RWPE2 (cell line): ENCODE data around the gene HOMER1.

Experiments
- ATAC-seq: fragments of 200-7000 bp; cut with Tn5 transposase; 3 replicates; pipeline ENCODE4 v1.9.1; 2021; ENCODE audit warnings: low read depth
- DNase-seq: peaks from one replicate; pipeline ENCODE4 v3.0.0-alpha.2; 2020; ENCODE audit warnings: low spot score
- H3K27ac ChIP-seq: fragments of 450-650 bp; 2 replicates; pipeline ENCODE4 v1.5.1; 2017; ENCODE audit warnings: mild to moderate bottlenecking; ENCODE audit not compliant: poor library complexity, severe bottlenecking
- H3K27me3 ChIP-seq: fragments of 250-450 bp; sonication (Bioruptor Pico); 2 replicates; pipeline ENCODE4 v1.5.1; 2021; ENCODE audit warnings: mild to moderate bottlenecking, moderate library complexity; ENCODE audit not compliant: insufficient read depth, poor library complexity, severe bottlenecking
- H3K36me3 ChIP-seq: fragments of 250-450 bp; sonication (Bioruptor Pico); 2 replicates; pipeline ENCODE4 v1.5.1; 2020; ENCODE audit warnings: low read depth, mild to moderate bottlenecking, moderate library complexity
- H3K4me1 ChIP-seq: fragments of 250-450 bp; sonication (Bioruptor Pico); 2 replicates; pipeline ENCODE4 v1.5.1; 2021; ENCODE audit warnings: mild to moderate bottlenecking, moderate library complexity; ENCODE audit not compliant: insufficient read depth, poor library complexity, severe bottlenecking
- H3K4me3 ChIP-seq: fragments of 250-450 bp; sonication (Bioruptor Pico); 2 replicates; pipeline ENCODE4 v1.5.1; 2021; ENCODE audit warnings: mild to moderate bottlenecking, moderate library complexity; ENCODE audit not compliant: severe bottlenecking
- H3K9me3 ChIP-seq: fragments of 250-450 bp; sonication (Bioruptor Pico); 2 replicates; pipeline ENCODE4 v1.5.1; 2021; ENCODE audit warnings: mild to moderate bottlenecking, moderate library complexity; ENCODE audit not compliant: severe bottlenecking
- CTCF ChIP-seq: fragments of 450-650 bp; IDR thresholded peaks from one replicate; pipeline ENCODE4 v1.5.1; 2017; ENCODE audit warnings: mild to moderate bottlenecking, moderate library complexity; ENCODE audit not compliant: poor library complexity, severe bottlenecking

The HOMER1 gene

GRCh38 chr5:79495311-79495710, 18.6 kb downstream of the HOMER1 start:
- Histone ChIP-seq H3K27me3 (no peaks in the 10 kb centered on the region), H3K4me3 (no peak overlapping the region), H3K9me3 (no peaks in the 10 kb centered on the region), H3K27ac (no peak overlapping the region), H3K36me3 (no peaks in the 10 kb centered on the region), H3K4me1 (peaks cover 6% of the 10 kb centered on the region)
- no peak for TF ChIP-seq CTCF
- ATAC-seq (peak; percentile 97), DNase-seq (no peak)

GRCh38 chr5:79493596-79494345, 20.2 kb downstream of the HOMER1 start:
- Histone ChIP-seq H3K36me3 (no peaks in the 10 kb centered on the region), H3K4me3 (no peak overlapping the region), H3K27ac (no peak overlapping the region), H3K27me3 (no peaks in the 10 kb centered on the region), H3K9me3 (no peaks in the 10 kb centered on the region), H3K4me1 (peaks cover 3% of the 10 kb centered on the region)
- ATAC-seq (no peak), DNase-seq (no peak)
- TF ChIP-seq CTCF, result no peak

- Histone ChIP-seq H3K36me3 (no peaks in the 10 kb centered on the region), H3K27me3 (no peaks in the 10 kb centered on the region), H3K4me1 (peaks cover 3% of the 10 kb centered on the region), H3K9me3 (no peaks in the 10 kb centered on the region), H3K4me3 (no peak overlapping the region), H3K27ac (no peak overlapping the region)
- no peak for ATAC-seq
- DNase-seq, result no peak
- TF ChIP-seq CTCF, result no peak
Observed at GRCh38 chr5:79491690-79492317, 22.1 kb downstream of the HOMER1 start.

GRCh38 chr5:79490323-79490936, 23.5 kb downstream of the HOMER1 start:
- Histone ChIP-seq H3K4me3 (no peak overlapping the region), H3K36me3 (no peaks in the 10 kb centered on the region), H3K9me3 (no peaks in the 10 kb centered on the region), H3K4me1 (peaks cover 3% of the 10 kb centered on the region), H3K27me3 (no peaks in the 10 kb centered on the region), H3K27ac (no peak overlapping the region)
- no peak for ATAC-seq
- no peak for TF ChIP-seq CTCF
- DNase-seq, result no peak
